Parathyroid adenoma (tissue), 2 donors: ENCODE results near the gene CDH13.

ENCODE experiments used
- H2AFZ ChIP-seq: fragments of 300-600 bp; sonication (generic); one replicate; pipeline ENCODE4 v1.7.0; 2017; ENCODE audit warnings: antibody characterized with exemption, mild to moderate bottlenecking
- H3K27ac ChIP-seq: fragments of 300-600 bp; sonication (generic); one replicate; pipeline ENCODE4 v1.7.0; 2017
- H3K27me3 ChIP-seq: fragments of 300-600 bp; sonication (generic); one replicate; pipeline ENCODE4 v1.7.0; 2017; ENCODE audit warnings: low read length; ENCODE audit not compliant: control insufficient read depth, insufficient read depth
- H3K36me3 ChIP-seq: fragments of 300-600 bp; sonication (generic); one replicate; pipeline ENCODE4 v1.7.0; 2017; ENCODE audit warnings: low read length; ENCODE audit not compliant: control insufficient read depth, insufficient read depth
- H3K4me1 ChIP-seq: fragments of 300-600 bp; sonication (generic); one replicate; pipeline ENCODE4 v1.7.0; 2017; ENCODE audit warnings: control low read depth
- H3K4me2 ChIP-seq: fragments of 300-600 bp; sonication (generic); one replicate; pipeline ENCODE4 v1.7.0; 2017; ENCODE audit warnings: low read length
- H3K4me3 ChIP-seq: fragments of 300-600 bp; sonication (generic); one replicate; pipeline ENCODE4 v1.7.0; 2017; ENCODE audit warnings: low read depth, low read length
- H3K79me2 ChIP-seq: fragments of 300-600 bp; sonication (generic); one replicate; pipeline ENCODE4 v1.7.0; 2017; ENCODE audit warnings: control low read depth
- H3K9ac ChIP-seq: fragments of 300-600 bp; sonication (generic); one replicate; pipeline ENCODE4 v1.7.0; 2017; ENCODE audit warnings: mild to moderate bottlenecking
- H3K9me3 ChIP-seq: fragments of 300-600 bp; sonication (generic); one replicate; pipeline ENCODE4 v1.7.0; 2017; ENCODE audit warnings: low read length; ENCODE audit not compliant: control insufficient read depth
- TF ChIP-seq, protein P1 (sequence below): fragments of 300-600 bp; sonication (generic); IDR thresholded peaks from one replicate; pipeline ENCODE4 v1.7.0; 2017; ENCODE audit warnings: antibody characterized with exemption, mild to moderate bottlenecking
- donor health status: primary hyperparathyroidism.

CDH13 gene

DNA sequence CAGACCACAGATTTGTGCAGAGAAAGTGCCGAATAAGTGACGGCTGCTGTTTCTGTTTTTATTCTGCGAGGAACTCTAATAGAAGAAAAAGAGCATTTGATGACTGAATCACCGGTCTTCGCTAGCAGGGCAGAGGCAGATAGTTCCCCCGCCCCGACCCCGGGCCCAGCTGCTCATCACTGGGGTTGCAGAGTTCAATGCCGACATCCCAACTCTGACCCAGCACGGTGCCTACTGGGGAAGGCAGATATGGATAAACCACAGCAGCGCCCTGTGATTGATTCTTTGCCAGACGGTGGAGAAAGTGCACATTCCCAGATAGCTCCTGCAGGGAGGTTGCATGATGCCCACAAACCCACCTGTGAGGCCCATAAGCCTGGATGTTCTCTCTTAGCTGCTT lies 823.1 kb downstream of the CDH13 start:
- Histone ChIP-seq H3K27me3 (no peaks in the 10 kb centered on the region), H3K4me3 (no peak overlapping the region), H3K9me3 (no peaks in the 10 kb centered on the region), H2AFZ (no peak overlapping the region), H3K4me1 (no peaks in the 10 kb centered on the region), H3K27ac (no peak overlapping the region), H3K9ac (no peak overlapping the region), H3K36me3 (no peaks in the 10 kb centered on the region), H3K79me2 (no peaks in the 10 kb centered on the region), H3K4me2 (no peak overlapping the region)
- TF ChIP-seq, protein P1, sequence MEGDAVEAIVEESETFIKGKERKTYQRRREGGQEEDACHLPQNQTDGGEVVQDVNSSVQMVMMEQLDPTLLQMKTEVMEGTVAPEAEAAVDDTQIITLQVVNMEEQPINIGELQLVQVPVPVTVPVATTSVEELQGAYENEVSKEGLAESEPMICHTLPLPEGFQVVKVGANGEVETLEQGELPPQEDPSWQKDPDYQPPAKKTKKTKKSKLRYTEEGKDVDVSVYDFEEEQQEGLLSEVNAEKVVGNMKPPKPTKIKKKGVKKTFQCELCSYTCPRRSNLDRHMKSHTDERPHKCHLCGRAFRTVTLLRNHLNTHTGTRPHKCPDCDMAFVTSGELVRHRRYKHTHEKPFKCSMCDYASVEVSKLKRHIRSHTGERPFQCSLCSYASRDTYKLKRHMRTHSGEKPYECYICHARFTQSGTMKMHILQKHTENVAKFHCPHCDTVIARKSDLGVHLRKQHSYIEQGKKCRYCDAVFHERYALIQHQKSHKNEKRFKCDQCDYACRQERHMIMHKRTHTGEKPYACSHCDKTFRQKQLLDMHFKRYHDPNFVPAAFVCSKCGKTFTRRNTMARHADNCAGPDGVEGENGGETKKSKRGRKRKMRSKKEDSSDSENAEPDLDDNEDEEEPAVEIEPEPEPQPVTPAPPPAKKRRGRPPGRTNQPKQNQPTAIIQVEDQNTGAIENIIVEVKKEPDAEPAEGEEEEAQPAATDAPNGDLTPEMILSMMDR = no peak

DNA sequence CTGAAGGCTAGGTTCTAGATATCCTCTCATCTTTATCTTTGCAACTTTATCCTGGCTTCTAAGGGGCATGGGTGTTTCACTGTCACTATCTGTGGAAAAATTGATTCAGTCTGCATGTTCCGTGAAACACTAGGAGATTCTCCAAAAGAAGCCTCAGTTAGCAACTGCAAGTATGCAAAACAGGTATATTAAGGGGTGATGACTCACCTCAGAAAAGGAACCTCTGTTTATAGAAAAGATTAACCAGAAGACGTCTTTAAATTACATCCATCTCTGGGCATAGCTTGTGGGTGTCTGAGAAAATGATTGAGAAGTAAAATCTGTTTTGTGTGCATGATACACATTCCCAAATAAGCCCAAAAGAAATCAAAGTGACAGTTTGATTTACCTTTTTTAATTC lies 827.2 kb downstream of the CDH13 start:
- Histone ChIP-seq H3K27me3 (no peaks in the 10 kb centered on the region), H3K4me3 (no peak overlapping the region), H2AFZ (no peak overlapping the region), H3K36me3 (no peaks in the 10 kb centered on the region), H3K27ac (no peak overlapping the region), H3K4me1 (no peaks in the 10 kb centered on the region), H3K79me2 (no peaks in the 10 kb centered on the region), H3K9ac (no peak overlapping the region), H3K4me2 (no peak overlapping the region), H3K9me3 (no peaks in the 10 kb centered on the region)
- TF ChIP-seq, protein P1 = no peak

DNA sequence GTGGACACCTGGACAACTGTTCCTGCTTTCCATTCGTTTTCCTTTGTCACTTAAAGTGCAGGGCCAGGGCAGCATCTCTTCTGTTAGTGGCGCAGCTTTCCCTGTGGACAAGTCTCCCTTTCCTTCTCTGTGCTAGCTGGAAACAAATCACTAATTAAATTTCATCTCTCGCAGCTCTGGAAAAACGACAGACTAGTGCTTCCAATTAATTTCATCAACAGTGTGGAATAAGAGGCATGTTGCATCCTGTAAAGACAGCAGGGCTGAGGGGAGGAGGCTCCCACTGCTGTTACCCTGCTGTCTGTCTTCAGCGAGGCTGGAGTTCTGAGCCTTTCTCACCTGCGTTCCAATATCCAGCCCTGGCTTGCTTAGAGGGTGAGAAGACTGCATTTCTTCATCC lies 828.9 kb downstream of the CDH13 start:
- TF ChIP-seq, protein P1 = no peak
- no peak overlapping the region for H3K27ac ChIP-seq
- H3K4me3 ChIP-seq = no peak overlapping the region
- H3K4me1 ChIP-seq = no peaks in the 10 kb centered on the region
- no peaks in the 10 kb centered on the region for H3K9me3 ChIP-seq
- H3K9ac ChIP-seq = no peak overlapping the region
- no peaks in the 10 kb centered on the region for H3K27me3 ChIP-seq
- H3K79me2 ChIP-seq = no peaks in the 10 kb centered on the region
- H3K36me3 ChIP-seq = no peaks in the 10 kb centered on the region
- no peak overlapping the region for H3K4me2 ChIP-seq
- no peak overlapping the region for H2AFZ ChIP-seq

- Histone ChIP-seq H3K36me3 (no peaks in the 10 kb centered on the region), H3K27me3 (no peaks in the 10 kb centered on the region), H3K9me3 (no peaks in the 10 kb centered on the region), H2AFZ (no peak overlapping the region), H3K27ac (no peak overlapping the region), H3K4me1 (no peaks in the 10 kb centered on the region), H3K4me2 (no peak overlapping the region), H3K9ac (no peak overlapping the region), H3K79me2 (no peaks in the 10 kb centered on the region), H3K4me3 (no peak overlapping the region)
- TF ChIP-seq, protein P1 = no peak
These were observed 830.2 kb downstream of the CDH13 start for GRCh38 chr16:83456934-83457333.

- no peak overlapping the region for H3K4me3 ChIP-seq
- H3K27ac ChIP-seq = no peak overlapping the region
- no peaks in the 10 kb centered on the region for H3K36me3 ChIP-seq
- no peak overlapping the region for H3K9ac ChIP-seq
- H3K4me1 ChIP-seq = no peaks in the 10 kb centered on the region
- H3K4me2 ChIP-seq = no peak overlapping the region
- no peaks in the 10 kb centered on the region for H3K27me3 ChIP-seq
- no peaks in the 10 kb centered on the region for H3K79me2 ChIP-seq
- TF ChIP-seq, protein P1 = no peak
- H3K9me3 ChIP-seq = no peaks in the 10 kb centered on the region
- H2AFZ ChIP-seq = no peak overlapping the region
These were observed 831.8 kb downstream of the CDH13 start for GRCh38 chr16:83458612-83459011.
